Neural crest cell (in vitro differentiated cells): ENCODE results near the gene GPD2. TPM values are rescaled to one million over a fixed set of nuclear protein-coding genes. Genes with fewer than 3 reads are reported as not detected.
"Not testable (repeated sequence)": the region's sequence is repeated elsewhere in the genome, so short reads cannot be mapped to it uniquely, and the experiment has no call there.

Experiments used
- DNase-seq: peaks from one replicate; pipeline ENCODE4 v3.0.0; 2021; ENCODE audit warnings: low read depth, mixed read lengths, low spot score
- H3K27ac Mint-ChIP-seq: one replicate; pipeline ENCODE4 v1.8.0; 2021; ENCODE audit warnings: mild to moderate bottlenecking, mixed read lengths; ENCODE audit not compliant: unreplicated experiment
- H3K27me3 Mint-ChIP-seq: 2 replicates; pipeline ENCODE4 v1.8.0; 2021; ENCODE audit warnings: low read depth, mild to moderate bottlenecking, mixed read lengths
- H3K36me3 Mint-ChIP-seq: 2 replicates; pipeline ENCODE4 v1.8.0; 2021; ENCODE audit warnings: low read depth, mild to moderate bottlenecking, mixed read lengths
- H3K4me1 Mint-ChIP-seq: 2 replicates; pipeline ENCODE4 v1.8.0; 2021; ENCODE audit warnings: mixed read lengths
- H3K4me3 Mint-ChIP-seq: one replicate; pipeline ENCODE4 v1.8.0; 2021; ENCODE audit warnings: mild to moderate bottlenecking, mixed read lengths
- H3K9me3 Mint-ChIP-seq: 2 replicates; pipeline ENCODE4 v1.8.0; 2021; ENCODE audit warnings: mixed read lengths
- total RNA-seq: library from RNA; stranded (reverse); gene quantifications from 2 replicates; pipeline ENCODE4 v1.2.1, GENCODE V29; 2021
- TF ChIP-seq, protein P1 (sequence below): fragments of 200-600 bp; sonication (generic); conservative IDR thresholded peaks from 2 replicates; pipeline ENCODE4 v1.5.0; 2021; ENCODE audit warnings: antibody characterized with exemption, mild to moderate bottlenecking

Gene GPD2
- total RNA-seq, 1 donor from 2014 or later = 54.4 TPM

DNA sequence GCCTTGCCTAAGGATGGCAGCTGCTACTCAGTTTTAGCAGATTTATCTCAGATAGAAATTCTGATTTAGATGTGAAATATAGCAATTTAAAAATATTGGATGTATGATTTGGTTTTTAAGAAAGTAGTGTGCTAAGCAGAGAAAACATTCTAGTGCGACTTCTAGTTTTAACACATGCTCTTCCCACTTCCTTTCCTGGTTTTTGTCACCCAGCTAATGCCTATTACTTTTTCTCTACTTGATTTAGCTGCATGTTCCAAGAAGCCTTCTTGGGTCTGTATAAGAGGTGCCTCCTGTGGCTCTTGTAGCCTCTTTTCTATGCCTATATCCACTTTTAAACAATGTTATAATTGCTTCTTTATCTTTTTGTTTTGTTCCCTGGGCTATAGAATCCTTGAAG, 53.0 kb downstream of the GPD2 start:
- DNase-seq = no peak
- H3K27ac Mint-ChIP-seq = no peak overlapping the region
- TF ChIP-seq, protein P1, sequence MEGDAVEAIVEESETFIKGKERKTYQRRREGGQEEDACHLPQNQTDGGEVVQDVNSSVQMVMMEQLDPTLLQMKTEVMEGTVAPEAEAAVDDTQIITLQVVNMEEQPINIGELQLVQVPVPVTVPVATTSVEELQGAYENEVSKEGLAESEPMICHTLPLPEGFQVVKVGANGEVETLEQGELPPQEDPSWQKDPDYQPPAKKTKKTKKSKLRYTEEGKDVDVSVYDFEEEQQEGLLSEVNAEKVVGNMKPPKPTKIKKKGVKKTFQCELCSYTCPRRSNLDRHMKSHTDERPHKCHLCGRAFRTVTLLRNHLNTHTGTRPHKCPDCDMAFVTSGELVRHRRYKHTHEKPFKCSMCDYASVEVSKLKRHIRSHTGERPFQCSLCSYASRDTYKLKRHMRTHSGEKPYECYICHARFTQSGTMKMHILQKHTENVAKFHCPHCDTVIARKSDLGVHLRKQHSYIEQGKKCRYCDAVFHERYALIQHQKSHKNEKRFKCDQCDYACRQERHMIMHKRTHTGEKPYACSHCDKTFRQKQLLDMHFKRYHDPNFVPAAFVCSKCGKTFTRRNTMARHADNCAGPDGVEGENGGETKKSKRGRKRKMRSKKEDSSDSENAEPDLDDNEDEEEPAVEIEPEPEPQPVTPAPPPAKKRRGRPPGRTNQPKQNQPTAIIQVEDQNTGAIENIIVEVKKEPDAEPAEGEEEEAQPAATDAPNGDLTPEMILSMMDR = no peak
- peaks cover 4% of the 10 kb centered on the region for H3K4me1 Mint-ChIP-seq
- H3K36me3 Mint-ChIP-seq = no peaks in the 10 kb centered on the region
- no peaks in the 10 kb centered on the region for H3K27me3 Mint-ChIP-seq
- H3K9me3 Mint-ChIP-seq = no peaks in the 10 kb centered on the region
- no peak overlapping the region for H3K4me3 Mint-ChIP-seq

DNA sequence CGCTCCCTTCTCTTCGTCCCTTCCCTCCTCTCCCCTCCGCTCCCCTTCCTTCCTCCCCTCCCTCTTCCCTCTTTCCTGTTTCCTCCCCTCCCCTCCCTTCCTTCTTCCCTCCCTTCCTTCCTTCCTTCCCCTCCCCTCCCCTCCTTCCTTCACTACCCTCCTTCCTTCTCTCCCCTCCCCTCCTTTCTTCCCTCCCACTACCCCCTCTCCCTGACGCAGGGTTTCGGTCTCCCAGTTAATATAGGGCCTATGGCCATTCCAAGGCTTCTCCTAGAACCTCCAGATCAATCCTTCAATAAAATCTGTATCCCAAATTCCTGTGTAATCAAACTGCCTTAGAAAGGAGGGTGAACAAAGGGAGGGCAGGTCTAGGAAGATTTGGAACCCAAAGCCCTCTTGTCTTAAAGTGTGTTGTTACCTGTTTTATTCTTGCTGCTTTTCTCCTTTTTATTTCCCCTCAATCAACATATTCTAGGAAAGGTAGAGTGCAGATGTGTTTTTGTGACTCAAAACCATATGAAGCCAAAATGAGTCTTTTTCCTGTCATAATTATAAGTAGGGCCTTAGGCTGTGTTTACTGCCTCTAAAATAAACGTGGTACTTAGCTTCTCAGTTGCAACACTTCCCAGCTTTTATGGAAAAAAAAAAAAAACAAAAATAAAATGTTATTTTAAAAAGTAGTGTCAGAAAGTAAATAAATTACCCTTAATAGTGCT, 53.7 kb downstream of the GPD2 start:
- H3K36me3 Mint-ChIP-seq = no peaks in the 10 kb centered on the region
- no peak overlapping the region for H3K27ac Mint-ChIP-seq
- peaks cover 4% of the 10 kb centered on the region for H3K4me1 Mint-ChIP-seq
- no peak for DNase-seq
- TF ChIP-seq, protein P1 = no peak
- no peaks in the 10 kb centered on the region for H3K9me3 Mint-ChIP-seq
- H3K27me3 Mint-ChIP-seq = no peaks in the 10 kb centered on the region
- no peak overlapping the region for H3K4me3 Mint-ChIP-seq

DNA sequence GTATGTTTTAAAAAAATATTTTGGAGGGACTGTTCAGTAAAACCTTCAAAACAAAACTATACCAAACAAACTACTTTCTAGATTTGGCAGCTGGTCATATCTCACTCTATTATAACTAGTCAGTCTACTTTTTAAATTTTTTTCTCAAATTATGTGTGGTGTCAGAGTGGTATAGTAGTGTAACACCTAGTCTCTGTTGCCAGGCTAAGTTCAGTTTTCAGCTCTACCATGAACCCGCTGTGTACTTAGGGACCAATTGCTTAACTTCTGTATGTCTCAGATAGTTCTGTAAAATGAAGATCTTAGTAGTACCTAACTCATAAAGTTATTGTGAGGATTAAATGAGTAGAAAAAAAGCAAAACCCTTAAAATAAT, 54.3 kb downstream of the GPD2 start:
- TF ChIP-seq, protein P1 = no peak
- no peak for DNase-seq
- no peak overlapping the region for H3K27ac Mint-ChIP-seq
- no peak overlapping the region for H3K4me3 Mint-ChIP-seq
- H3K36me3 Mint-ChIP-seq = no peaks in the 10 kb centered on the region
- H3K27me3 Mint-ChIP-seq = no peaks in the 10 kb centered on the region
- H3K4me1 Mint-ChIP-seq = peaks cover 4% of the 10 kb centered on the region
- no peaks in the 10 kb centered on the region for H3K9me3 Mint-ChIP-seq

DNA sequence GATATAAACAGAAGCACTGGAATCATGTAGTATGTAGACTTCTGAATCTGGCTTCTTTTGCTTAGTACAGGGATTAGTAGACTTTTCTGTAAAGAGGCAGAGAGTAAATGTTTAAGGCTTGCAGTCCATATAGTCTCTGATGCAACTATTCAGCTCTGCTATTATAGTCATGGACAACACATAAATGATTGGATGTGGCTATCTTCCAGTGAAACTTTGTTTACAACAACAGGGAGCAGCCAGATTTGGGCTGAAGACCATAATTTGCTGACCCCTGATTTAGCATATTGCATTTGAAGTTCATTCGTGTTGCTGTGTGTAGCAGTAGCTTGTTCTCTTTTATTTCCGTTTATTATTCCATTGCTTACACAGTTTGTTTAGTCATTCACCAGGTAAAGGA, 55.0 kb downstream of the GPD2 start:
- Mint-ChIP-seq H3K4me1 (peaks cover 4% of the 10 kb centered on the region), H3K4me3 (no peak overlapping the region)
- TF ChIP-seq, protein P1 = no peak

GRCh38 chr2:156492979-156493378, 56.8 kb downstream of the GPD2 start:
- no peak for DNase-seq
- H3K36me3 Mint-ChIP-seq = no peaks in the 10 kb centered on the region
- H3K4me3 Mint-ChIP-seq = no peak overlapping the region
- no peaks in the 10 kb centered on the region for H3K9me3 Mint-ChIP-seq
- peaks cover 4% of the 10 kb centered on the region for H3K4me1 Mint-ChIP-seq
- no peaks in the 10 kb centered on the region for H3K27me3 Mint-ChIP-seq
- no peak overlapping the region for H3K27ac Mint-ChIP-seq
- TF ChIP-seq, protein P1 = no peak

More for the DNA sequence above, 55.0 kb downstream of the GPD2 start:
- Mint-ChIP-seq H3K36me3 (no peaks in the 10 kb centered on the region), H3K27ac (no peak overlapping the region), H3K27me3 (no peaks in the 10 kb centered on the region), H3K9me3 (no peaks in the 10 kb centered on the region)
- no peak for DNase-seq

GRCh38 chr2:156495998-156496397, 59.8 kb downstream of the GPD2 start:
- not testable (repeated sequence) for H3K27me3 Mint-ChIP-seq, DNase-seq, H3K9me3 Mint-ChIP-seq, H3K36me3 Mint-ChIP-seq, H3K27ac Mint-ChIP-seq, H3K4me3 Mint-ChIP-seq
- H3K4me1 Mint-ChIP-seq = peaks cover 12% of the 10 kb centered on the region
